Activated T-helper 1 cell treated with anti-CD3 and anti-CD28 coated beads, Interleukin-12 subunit alpha, Interleukin-12 subunit beta, Interleukin-2, Interleukin-4 antibody, amounts not matched to agents 30 ng/mL and 10 ng/mL and 1 ng/mL, durations not matched to agents 14 hours and 24 hours and 36 hours (primary cell): Measurements from ENCODE around the gene NRG4. TPM values are rescaled to one million over a fixed set of nuclear protein-coding genes. Genes with fewer than 3 reads are reported as not detected.
A peak's percentile ranks its signal among the peaks of the same experiment; 100 is the strongest.

ENCODE experiments used
- DNase-seq: peaks from one replicate; pipeline ENCODE4 v3.0.0; 2021; ENCODE audit warnings: low spot score
- H3K27ac Mint-ChIP-seq: one replicate; pipeline ENCODE4 v1.8.0; 2021; ENCODE audit warnings: mild to moderate bottlenecking, mixed read lengths
- H3K27me3 Mint-ChIP-seq: one replicate; pipeline ENCODE4 v1.8.0; 2022; ENCODE audit warnings: mild to moderate bottlenecking, moderate library complexity, mixed read lengths; ENCODE audit not compliant: insufficient read depth
- H3K36me3 Mint-ChIP-seq: one replicate; pipeline ENCODE4 v1.8.0; 2021; ENCODE audit warnings: low read depth, mixed read lengths
- H3K4me1 Mint-ChIP-seq: one replicate; pipeline ENCODE4 v1.8.0; 2021; ENCODE audit warnings: low read depth, mixed read lengths
- H3K4me3 Mint-ChIP-seq: one replicate; pipeline ENCODE4 v1.8.0; 2021; ENCODE audit warnings: mild to moderate bottlenecking, moderate library complexity, mixed read lengths
- H3K9me3 Mint-ChIP-seq: one replicate; pipeline ENCODE4 v1.8.0; 2021; ENCODE audit warnings: mixed read lengths
- intact Hi-C: fragments of 100-400 bp; cut with micrococcal nuclease; formaldehyde crosslinking; loops from one replicate; pipeline ENCODE4 v1.15.1; 2024
- total RNA-seq: library from RNA; stranded (reverse); gene quantifications from 2 replicates; pipeline ENCODE4 v1.2.3, GENCODE V29; 2022

The NRG4 gene
- total RNA-seq, 1 donor from 2014 or later, result not detected

DNA sequence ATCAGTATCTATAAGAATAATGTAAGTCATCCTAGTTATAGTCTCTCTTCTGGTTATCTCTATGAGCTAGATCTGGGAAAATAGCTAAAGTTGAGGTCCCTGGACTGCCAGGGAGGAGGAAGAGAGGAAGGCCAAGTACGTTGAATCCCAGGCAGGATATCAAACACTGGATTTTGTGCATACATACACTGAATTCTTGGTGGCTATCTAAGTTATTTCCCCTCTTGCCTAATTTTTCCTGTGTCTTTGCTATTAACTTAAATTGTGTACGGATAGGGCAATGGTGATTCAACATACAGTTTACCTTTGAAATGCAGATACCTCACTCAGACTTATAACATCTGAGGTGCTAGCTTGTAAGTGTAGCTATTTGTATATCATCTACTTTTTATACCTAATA, 81.4 kb downstream of the NRG4 start:
- intact Hi-C loops, result no loop called here
- no peak for DNase-seq
- H3K36me3 Mint-ChIP-seq, result peaks cover 37% of the 10 kb centered on the region
- H3K9me3 Mint-ChIP-seq, result no peaks in the 10 kb centered on the region
- H3K27ac Mint-ChIP-seq, result no peak overlapping the region
- H3K4me1 Mint-ChIP-seq, result peaks cover 24% of the 10 kb centered on the region
- H3K4me3 Mint-ChIP-seq, result no peak overlapping the region
- H3K27me3 Mint-ChIP-seq, result no peaks in the 10 kb centered on the region

DNA sequence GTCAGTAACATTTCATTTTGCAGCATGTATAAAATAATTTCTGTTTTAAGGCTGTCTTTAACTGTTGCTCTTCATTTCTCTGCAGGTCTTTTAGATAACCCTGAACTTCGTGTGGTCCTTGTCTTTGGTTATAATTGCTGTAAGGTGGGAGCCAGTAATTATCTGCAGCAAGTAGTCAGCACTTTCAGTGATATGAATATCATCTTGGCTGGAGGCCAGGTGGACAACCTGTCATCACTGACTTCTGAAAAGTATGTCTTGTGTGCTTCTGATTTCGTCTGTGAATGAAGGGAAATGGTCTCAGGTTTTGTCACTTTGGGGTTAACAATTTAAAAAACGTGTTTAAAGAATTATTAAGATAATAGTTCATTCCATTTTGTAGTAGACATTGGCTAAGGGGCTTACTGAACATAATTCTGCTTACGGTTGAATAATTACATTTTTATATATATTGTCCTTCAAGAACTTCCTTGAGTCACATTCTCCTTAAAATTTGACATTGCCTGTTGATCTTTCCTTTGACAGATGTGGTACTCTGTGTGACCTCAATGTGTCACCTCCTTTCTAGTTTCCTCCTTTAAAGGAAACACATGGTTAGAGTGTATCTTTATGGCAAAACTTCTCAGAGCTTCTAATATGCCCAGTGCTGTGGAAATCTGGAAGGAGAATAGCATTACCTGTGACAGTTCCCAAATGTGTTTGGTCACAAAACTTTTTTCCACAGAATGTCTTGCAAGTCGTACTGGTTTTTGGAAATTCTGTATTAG, 82.2 kb downstream of the NRG4 start:
- intact Hi-C loops, result no loop called here
- no peaks in the 10 kb centered on the region for H3K27me3 Mint-ChIP-seq
- H3K36me3 Mint-ChIP-seq, result peaks cover 40% of the 10 kb centered on the region
- H3K4me1 Mint-ChIP-seq, result peaks cover 30% of the 10 kb centered on the region
- H3K9me3 Mint-ChIP-seq, result no peaks in the 10 kb centered on the region
- no peak overlapping the region for H3K27ac Mint-ChIP-seq
- no peak for DNase-seq
- H3K4me3 Mint-ChIP-seq, result no peak overlapping the region

- Mint-ChIP-seq H3K4me1 (peaks cover 37% of the 10 kb centered on the region), H3K27me3 (no peaks in the 10 kb centered on the region), H3K27ac (no peak overlapping the region), H3K9me3 (no peaks in the 10 kb centered on the region), H3K36me3 (peaks cover 40% of the 10 kb centered on the region), H3K4me3 (no peak overlapping the region)
- DNase-seq, result no peak
- intact Hi-C loops, result no loop called here
Observed at GRCh38 chr15:75928680-75929608, 83.3 kb downstream of the NRG4 start.

DNA sequence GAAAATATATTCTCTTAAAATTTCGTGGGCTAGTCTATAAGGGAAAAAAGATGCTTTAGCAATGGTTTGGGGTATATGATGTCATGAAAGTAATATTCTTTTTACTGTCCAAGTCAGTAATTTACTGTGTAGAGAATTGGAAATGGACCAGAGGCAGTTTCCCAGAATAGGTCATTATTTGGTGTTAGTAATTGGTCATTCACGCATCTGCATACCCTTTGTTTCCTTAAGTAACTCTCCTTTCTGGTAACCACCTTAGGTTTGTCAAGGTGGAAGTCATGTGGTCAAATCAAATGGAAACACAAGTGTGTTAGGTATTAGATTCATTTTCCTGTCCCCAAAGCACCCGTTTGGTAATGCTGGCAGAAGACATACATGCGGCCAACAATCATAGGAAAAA, 84.6 kb downstream of the NRG4 start:
- intact Hi-C loops, result no loop called here
- Mint-ChIP-seq H3K4me3 (no peak overlapping the region), H3K4me1 (peaks cover 50% of the 10 kb centered on the region), H3K27me3 (no peaks in the 10 kb centered on the region), H3K27ac (no peak overlapping the region), H3K36me3 (peaks cover 38% of the 10 kb centered on the region), H3K9me3 (no peaks in the 10 kb centered on the region)
- no peak for DNase-seq

- Mint-ChIP-seq H3K27me3 (no peaks in the 10 kb centered on the region), H3K27ac (no peak overlapping the region), H3K4me3 (no peak overlapping the region), H3K36me3 (peaks cover 37% of the 10 kb centered on the region), H3K9me3 (no peaks in the 10 kb centered on the region), H3K4me1 (peaks cover 57% of the 10 kb centered on the region)
- no peak for DNase-seq
- intact Hi-C loops, result no loop called here
Observed at GRCh38 chr15:75926931-75927330, 85.3 kb downstream of the NRG4 start.

DNA sequence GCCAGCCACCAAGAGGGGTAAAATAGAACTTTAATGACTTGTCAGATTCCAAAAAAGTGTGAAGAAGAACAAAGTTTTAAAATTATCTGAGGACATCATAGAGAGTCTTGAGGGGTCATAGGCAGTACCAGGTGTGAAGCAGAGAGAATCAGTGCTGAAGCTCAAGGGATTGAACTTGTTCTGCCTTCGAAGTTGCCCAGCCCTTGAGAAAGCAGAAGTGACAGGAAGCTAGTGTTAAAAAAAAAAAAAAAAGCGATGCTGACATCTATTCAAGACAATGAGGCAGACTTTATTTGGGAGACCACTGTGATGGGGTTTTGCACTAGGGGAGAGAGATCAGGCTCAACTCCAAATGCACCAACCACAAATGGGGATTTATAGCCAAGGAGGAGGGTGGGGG, 86.8 kb downstream of the NRG4 start:
- no peak for DNase-seq
- Mint-ChIP-seq H3K4me1 (peaks cover 53% of the 10 kb centered on the region), H3K27ac (no peak overlapping the region), H3K4me3 (no peak overlapping the region), H3K36me3 (peaks cover 34% of the 10 kb centered on the region), H3K9me3 (no peaks in the 10 kb centered on the region), H3K27me3 (no peaks in the 10 kb centered on the region)
- intact Hi-C loops, result no loop called here

GRCh38 chr15:75924576-75924975, 87.6 kb downstream of the NRG4 start:
- intact Hi-C loops, result loop anchor here (5.0 kb wide), 2 partner anchors 122 to 187 kb away; no protein-coding TSS in a partner anchor

DNA sequence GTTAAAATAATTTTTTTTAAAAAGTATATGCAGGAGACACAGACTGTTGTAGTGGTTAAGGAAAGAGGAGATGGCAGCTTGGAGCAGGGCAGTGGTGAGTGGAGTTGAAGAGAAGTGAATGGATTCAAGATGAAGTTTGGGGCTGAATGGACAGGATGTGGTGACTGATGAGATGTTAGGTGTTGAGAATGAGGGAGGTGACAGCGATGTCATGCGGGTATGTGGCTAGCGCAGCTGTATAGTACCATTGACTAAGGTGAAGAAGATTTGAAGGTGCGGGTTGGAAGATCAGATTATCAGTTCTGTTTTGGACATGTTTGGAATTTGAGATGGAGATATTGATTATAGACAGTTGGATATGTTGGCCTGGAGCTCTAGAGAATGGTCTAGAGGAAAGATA, 88.5 kb downstream of the NRG4 start:
- intact Hi-C loops, result loop anchor here (5.0 kb wide), 2 partner anchors 121 to 186 kb away; no protein-coding TSS in a partner anchor
- H3K36me3 Mint-ChIP-seq, result peaks cover 30% of the 10 kb centered on the region
- DNase-seq, result no peak
- H3K27ac Mint-ChIP-seq, result peak overlapping the region; percentile 56
- no peak overlapping the region for H3K4me3 Mint-ChIP-seq
- H3K4me1 Mint-ChIP-seq, result peaks cover 45% of the 10 kb centered on the region
- no peaks in the 10 kb centered on the region for H3K9me3 Mint-ChIP-seq
- no peaks in the 10 kb centered on the region for H3K27me3 Mint-ChIP-seq

More at GRCh38 chr15:75924576-75924975, 87.6 kb downstream of the NRG4 start:
- no peak for DNase-seq
- Mint-ChIP-seq H3K9me3 (no peaks in the 10 kb centered on the region), H3K27me3 (no peaks in the 10 kb centered on the region), H3K4me1 (peaks cover 45% of the 10 kb centered on the region), H3K27ac (no peak overlapping the region), H3K4me3 (no peak overlapping the region), H3K36me3 (peaks cover 30% of the 10 kb centered on the region)

DNA sequence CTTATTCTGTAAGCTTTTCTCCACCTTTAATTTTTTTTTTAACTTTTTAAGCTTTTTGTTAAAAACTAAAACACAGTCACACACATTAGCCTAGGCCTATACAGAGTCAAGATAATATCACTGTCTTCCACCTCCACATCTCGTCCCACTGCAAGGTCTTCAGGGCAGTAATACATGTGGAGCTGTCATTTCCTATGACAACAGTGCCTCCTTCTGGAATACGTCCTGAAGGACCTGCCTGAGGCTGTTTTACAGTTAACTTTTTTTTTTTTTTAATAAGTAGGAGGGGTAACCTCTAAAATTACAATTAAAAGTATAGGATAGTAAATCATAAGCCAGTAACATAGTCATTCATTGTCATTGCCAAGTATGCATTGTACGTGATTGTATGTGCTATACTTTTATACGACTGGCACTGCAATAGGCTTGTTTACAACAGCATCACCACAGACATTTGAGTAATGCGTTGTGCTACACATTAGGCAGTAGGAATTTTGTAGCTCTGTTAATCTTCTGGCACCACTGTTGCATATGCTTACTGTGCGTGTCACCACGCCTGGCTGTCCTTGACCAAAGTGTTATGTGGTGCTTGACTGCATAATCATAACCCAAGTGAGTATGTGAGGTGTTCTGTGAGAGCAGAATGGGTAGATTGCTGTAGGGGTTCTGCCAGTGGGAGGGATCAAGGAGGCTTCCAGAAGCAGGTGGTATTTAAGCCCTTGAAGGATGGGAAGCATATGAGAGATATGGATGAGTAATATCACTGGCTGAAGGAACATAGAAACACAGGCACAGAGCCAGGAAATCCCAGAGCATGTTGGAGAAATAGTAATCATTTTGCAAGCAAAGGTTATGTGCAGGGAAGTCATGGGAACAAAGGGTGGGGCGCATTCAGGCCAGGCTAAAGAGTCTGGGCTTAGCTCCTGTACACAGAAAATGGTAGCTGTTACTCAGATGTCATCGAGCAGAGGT, 90.2 kb downstream of the NRG4 start:
- intact Hi-C loops, result loop anchor here (5.0 kb wide), 2 partner anchors 120 to 185 kb away; no protein-coding TSS in a partner anchor
- Mint-ChIP-seq H3K36me3 (peaks cover 32% of the 10 kb centered on the region), H3K4me1 (peaks cover 33% of the 10 kb centered on the region), H3K9me3 (no peaks in the 10 kb centered on the region), H3K27ac (peak overlapping the region; percentile 20), H3K4me3 (no peak overlapping the region), H3K27me3 (no peaks in the 10 kb centered on the region)
- no peak for DNase-seq

DNA sequence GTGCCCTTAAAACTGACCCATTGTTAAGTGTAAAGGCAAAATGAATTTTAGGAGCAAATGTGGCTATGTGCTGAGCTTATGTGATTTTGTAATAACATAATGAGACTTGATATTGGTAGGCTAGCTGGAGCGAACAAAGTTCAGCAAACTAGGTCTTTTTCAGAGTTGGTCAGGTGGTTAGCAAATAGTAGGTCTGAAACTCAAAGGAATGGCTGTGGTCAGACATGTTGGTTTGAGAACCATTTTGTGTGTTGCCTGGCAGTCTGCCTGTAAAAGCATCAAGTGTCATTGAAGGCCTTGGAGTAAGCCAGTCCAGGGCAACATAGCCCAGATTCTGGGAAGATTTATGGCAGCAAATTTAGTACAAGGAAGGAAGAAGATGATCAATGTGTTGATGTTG, 92.1 kb downstream of the NRG4 start:
- peaks cover 22% of the 10 kb centered on the region for H3K36me3 Mint-ChIP-seq
- intact Hi-C loops, result loop anchor here (5.0 kb wide), 2 partner anchors 118 to 183 kb away; no protein-coding TSS in a partner anchor
- no peak for DNase-seq
- H3K27ac Mint-ChIP-seq, result no peak overlapping the region
- H3K9me3 Mint-ChIP-seq, result no peaks in the 10 kb centered on the region
- H3K4me1 Mint-ChIP-seq, result peaks cover 28% of the 10 kb centered on the region
- no peaks in the 10 kb centered on the region for H3K27me3 Mint-ChIP-seq
- H3K4me3 Mint-ChIP-seq, result no peak overlapping the region

GRCh38 chr15:75918135-75918534, 94.1 kb downstream of the NRG4 start:
- H3K27me3 Mint-ChIP-seq, result no peaks in the 10 kb centered on the region
- H3K9me3 Mint-ChIP-seq, result no peaks in the 10 kb centered on the region
- no peak overlapping the region for H3K27ac Mint-ChIP-seq
- peaks cover 23% of the 10 kb centered on the region for H3K36me3 Mint-ChIP-seq
- H3K4me1 Mint-ChIP-seq, result peaks cover 12% of the 10 kb centered on the region
- no peak overlapping the region for H3K4me3 Mint-ChIP-seq
- intact Hi-C loops, result no loop called here
- DNase-seq, result no peak

- Mint-ChIP-seq H3K9me3 (peaks cover 3% of the 10 kb centered on the region), H3K36me3 (peaks cover 32% of the 10 kb centered on the region), H3K27me3 (no peaks in the 10 kb centered on the region), H3K4me3 (no peak overlapping the region), H3K27ac (no peak overlapping the region), H3K4me1 (peaks cover 3% of the 10 kb centered on the region)
- intact Hi-C loops, result no loop called here
- DNase-seq, result no peak
Observed at GRCh38 chr15:75916978-75917377, 95.2 kb downstream of the NRG4 start.
